ENCODE data around the gene DPYSL3. TPM values are rescaled to one million over a fixed set of nuclear protein-coding genes. Genes with fewer than 3 reads are reported as not detected.

The DPYSL3 gene
- polyA plus RNA-seq, 1 donor (not counting 4 experiments of a cell fraction or from before 2014, with no cell fraction given), result 4.8 TPM

DNA sequence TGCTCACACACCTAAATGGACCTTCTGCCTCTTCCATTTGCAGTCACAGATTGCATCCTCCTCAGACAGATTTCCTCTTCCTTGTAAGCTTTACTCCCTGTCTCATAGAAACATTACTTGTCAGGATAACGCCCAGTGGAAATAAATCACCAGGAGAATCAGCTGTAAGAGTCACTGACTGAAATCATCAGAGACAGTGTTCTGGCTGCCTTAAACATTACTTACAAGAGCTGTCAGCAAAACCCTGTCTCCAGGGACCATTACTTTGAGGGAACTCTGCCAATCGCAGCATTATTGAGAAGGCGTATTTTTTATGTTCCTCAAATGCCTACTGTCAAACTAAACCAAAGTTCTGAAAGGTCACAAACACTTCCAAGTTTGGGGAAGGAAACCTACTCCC lies 5.9 kb downstream of the DPYSL3 start:
- no peak overlapping the region for H3K27ac ChIP-seq (ENCODE audit: control insufficient read depth, insufficient read depth, low read length)
- H3K9me3 ChIP-seq (ENCODE audit: control insufficient read depth, low read depth, low read length), result no peaks in the 10 kb centered on the region
- no peaks in the 10 kb centered on the region for H3K36me3 ChIP-seq (ENCODE audit: control insufficient read depth in 2 of 2, extremely low read depth in 1 of 2, insufficient read depth in 2 of 2, low read length in 2 of 2)
- dilution Hi-C loops (cut with MboI; ENCODE audit: extremely low pct_ligation_motif_present, low sequenced_read_pairs), result no loop called here
- no peak overlapping the region for H3K9ac ChIP-seq (ENCODE audit: control insufficient read depth, extremely low read depth, insufficient read depth, low read length)
- no peaks in the 10 kb centered on the region for H4K20me1 ChIP-seq (ENCODE audit: control insufficient read depth, extremely low read depth, insufficient read depth, low read length)
- no peak overlapping the region for H3K4me3 ChIP-seq (ENCODE audit: control insufficient read depth in 2 of 3, extremely low read depth in 1 of 3, insufficient read depth in 2 of 3, low read depth in 1 of 3, low read length in 3 of 3)
- H2AFZ ChIP-seq (ENCODE audit: control insufficient read depth, low read length), result no peak overlapping the region
- no peak for FAIRE-seq
- H3K4me1 ChIP-seq (ENCODE audit: control insufficient read depth, extremely low read depth, insufficient read depth, low read length), result peaks cover 3% of the 10 kb centered on the region
- DNase-seq (ENCODE audit: low read depth, low spot score), result no peak
- no peaks in the 10 kb centered on the region for H3K9me1 ChIP-seq (ENCODE audit: control insufficient read depth, extremely low read depth, insufficient read depth, low read length)
- H3K27me3 ChIP-seq (ENCODE audit: control insufficient read depth, extremely low read depth, insufficient read depth, low read length), result peaks cover 5% of the 10 kb centered on the region
- no peaks in the 10 kb centered on the region for H3K79me2 ChIP-seq (ENCODE audit: control insufficient read depth, insufficient read depth, low read length)
- no peak overlapping the region for H3K4me2 ChIP-seq (ENCODE audit: control insufficient read depth, extremely low read depth, insufficient read depth, low read depth, low read length)
- TF ChIP-seq CTCF (optimal IDR thresholded peaks at IDR 0.05 in 1 of 3, IDR thresholded peaks at IDR 0.05 in 1 of 3, conservative IDR thresholded peaks at IDR 0.05 in 1 of 3; ENCODE audit: extremely low read depth in 1 of 3, insufficient read depth in 2 of 3, low read length in 3 of 3) (no peak), EZH2 (IDR thresholded peaks at IDR 0.05; ENCODE audit: low read length) (no peak)

DNA sequence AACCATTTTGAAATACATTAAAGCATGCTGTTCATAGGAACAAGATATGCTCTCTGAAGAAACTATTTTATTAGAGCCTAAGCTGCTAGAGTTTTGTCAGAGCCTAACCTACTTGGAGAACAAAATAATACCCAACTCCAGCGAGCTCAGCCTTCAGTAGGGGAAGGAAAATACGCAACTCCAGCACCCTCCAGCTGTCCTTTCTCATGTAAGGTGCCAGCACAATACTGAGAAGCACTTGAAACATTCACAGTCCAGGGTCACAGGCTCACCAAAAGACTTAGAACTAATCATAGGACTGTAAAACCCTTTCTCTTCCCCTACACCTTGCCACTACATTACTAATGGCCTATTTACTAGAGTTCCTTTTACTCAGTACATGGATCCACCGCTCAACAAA lies 18.9 kb downstream of the DPYSL3 start:
- no peak for TF ChIP-seq CTCF (optimal IDR thresholded peaks at IDR 0.05 in 1 of 3, IDR thresholded peaks at IDR 0.05 in 1 of 3, conservative IDR thresholded peaks at IDR 0.05 in 1 of 3; ENCODE audit: extremely low read depth in 1 of 3, insufficient read depth in 2 of 3, low read length in 3 of 3)
- no peak for TF ChIP-seq EZH2 (IDR thresholded peaks at IDR 0.05; ENCODE audit: low read length)
- no peaks in the 10 kb centered on the region for H3K79me2 ChIP-seq (ENCODE audit: control insufficient read depth, insufficient read depth, low read length)
- FAIRE-seq, result no peak
- H3K4me2 ChIP-seq (ENCODE audit: control insufficient read depth, extremely low read depth, insufficient read depth, low read depth, low read length), result no peak overlapping the region
- no peak overlapping the region for H3K27ac ChIP-seq (ENCODE audit: control insufficient read depth, insufficient read depth, low read length)
- H4K20me1 ChIP-seq (ENCODE audit: control insufficient read depth, extremely low read depth, insufficient read depth, low read length), result no peaks in the 10 kb centered on the region
- no peaks in the 10 kb centered on the region for H3K9me3 ChIP-seq (ENCODE audit: control insufficient read depth, low read depth, low read length)
- H3K9ac ChIP-seq (ENCODE audit: control insufficient read depth, extremely low read depth, insufficient read depth, low read length), result no peak overlapping the region
- H3K4me1 ChIP-seq (ENCODE audit: control insufficient read depth, extremely low read depth, insufficient read depth, low read length), result no peaks in the 10 kb centered on the region
- no peaks in the 10 kb centered on the region for H3K27me3 ChIP-seq (ENCODE audit: control insufficient read depth, extremely low read depth, insufficient read depth, low read length)
- H3K36me3 ChIP-seq (ENCODE audit: control insufficient read depth in 2 of 2, extremely low read depth in 1 of 2, insufficient read depth in 2 of 2, low read length in 2 of 2), result no peaks in the 10 kb centered on the region
- no peak overlapping the region for H2AFZ ChIP-seq (ENCODE audit: control insufficient read depth, low read length)
- no peak for DNase-seq (ENCODE audit: low read depth, low spot score)
- dilution Hi-C loops (cut with MboI; ENCODE audit: extremely low pct_ligation_motif_present, low sequenced_read_pairs), result no loop called here
- no peaks in the 10 kb centered on the region for H3K9me1 ChIP-seq (ENCODE audit: control insufficient read depth, extremely low read depth, insufficient read depth, low read length)
- H3K4me3 ChIP-seq (ENCODE audit: control insufficient read depth in 2 of 3, extremely low read depth in 1 of 3, insufficient read depth in 2 of 3, low read depth in 1 of 3, low read length in 3 of 3), result no peak overlapping the region
